ENCODE data around the gene EEF1AKMT3. TPM values are rescaled to one million over a fixed set of nuclear protein-coding genes. Genes with fewer than 3 reads are reported as not detected.

The EEF1AKMT3 gene
- total and polyA plus RNA-seq, 2 of the 4 experiments (the other 2 are of a cell fraction), result 3.2 to 8.1 TPM

DNA sequence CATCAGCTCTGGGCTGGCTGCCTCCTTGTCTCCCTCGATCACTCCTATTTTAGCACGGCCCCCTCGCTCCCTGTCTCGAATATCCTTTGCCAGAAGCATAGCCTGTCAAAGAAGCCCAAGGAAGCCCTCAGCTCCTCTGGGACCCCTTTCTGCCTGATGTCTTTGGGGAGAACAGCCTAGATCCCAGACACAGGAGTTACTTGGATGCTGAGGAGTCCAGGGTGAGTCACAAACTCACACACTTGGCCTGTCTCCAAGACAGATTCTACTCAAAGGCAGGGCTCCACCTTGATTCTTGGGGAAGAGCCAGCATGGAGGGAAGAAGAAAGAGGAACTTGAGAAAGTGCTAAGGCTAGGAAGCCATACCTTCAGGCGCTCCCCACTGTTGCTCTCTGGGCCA, 38.0 kb downstream of the EEF1AKMT3 start:
- Histone ChIP-seq H4K91ac (ENCODE audit: insufficient read depth, low read depth, low read length) (no peak overlapping the region), H2BK5ac (ENCODE audit: low read depth, low read length, poor library complexity, severe bottlenecking) (no peak overlapping the region), H2AK5ac (ENCODE audit: low read depth, low read length) (no peak overlapping the region), H4K5ac (ENCODE audit: low read depth, low read length) (no peak overlapping the region), H4K20me1 (ENCODE audit: insufficient read depth, low read length) (no peaks in the 10 kb centered on the region; the same call in 1 of the 2 replicates), H3K9me3 (ENCODE audit: control insufficient read depth, insufficient read depth, low read length) (no peaks in the 10 kb centered on the region), H3K27me3 (ENCODE audit: control insufficient read depth, insufficient read depth, low read length) (no peaks in the 10 kb centered on the region), H2BK15ac (ENCODE audit: low read depth, low read length) (no peak overlapping the region), H2AFZ (replicated peaks; ENCODE audit: low read length, poor library complexity) (no peak overlapping the region), H3K27ac (ENCODE audit: insufficient read depth, low read length) (no peak overlapping the region), H3K14ac (replicated peaks; ENCODE audit: low read depth, low read length) (no peak overlapping the region), H3K56ac (ENCODE audit: extremely low read depth, insufficient read depth, low read length) (no peak overlapping the region), H3K4me3 (ENCODE audit: insufficient read depth, low read depth, low read length) (no peak overlapping the region), H3K4me2 (ENCODE audit: low read depth, low read length) (no peak overlapping the region), H2AK9ac (replicated peaks; ENCODE audit: low read depth, low read length, poor library complexity) (no peak overlapping the region), H3K18ac (ENCODE audit: low read depth, low read length) (no peak overlapping the region), H3K23ac (ENCODE audit: low read depth, low read length) (no peak overlapping the region), H3K4me1 (ENCODE audit: control insufficient read depth, insufficient read depth, low read length) (peaks cover 3% of the 10 kb centered on the region; the same call in 1 of the 2 replicates), H4K8ac (ENCODE audit: low read depth in 2 of 2, low read length in 2 of 2) (no peak overlapping the region), H3K9me1 (ENCODE audit: insufficient read depth, low read length) (peaks cover 5% of the 10 kb centered on the region), H2BK120ac (ENCODE audit: low read depth, low read length) (no peak overlapping the region), H3K36me3 (ENCODE audit: control insufficient read depth, insufficient read depth, low read length) (peaks cover 43% of the 10 kb centered on the region), H3K9ac (ENCODE audit: low read depth, low read length) (no peak overlapping the region), H3K79me1 (ENCODE audit: low read depth in 1 of 2, low read length in 2 of 2) (no peaks in the 10 kb centered on the region), H2BK20ac (ENCODE audit: low read depth, low read length) (no peak overlapping the region), H3K4ac (ENCODE audit: low read depth, low read length) (no peak overlapping the region)
- no TSS peak for BruUV-seq (replicated peaks)
- ChIA-PET CTCF (no interaction called here), POLR2A (ENCODE audit: unreplicated experiment) (no interaction called here)
- DNase-seq (peak; percentile 73), ATAC-seq (ENCODE audit: low read depth) (no peak)
- in situ Hi-C loops (cut with MboI; ENCODE audit: low sequenced_read_pairs), result no loop called here
- TF ChIP-seq CHD1 (IDR thresholded peaks at IDR 0.05; ENCODE audit: low read depth, low read length) (no peak), MAZ (IDR thresholded peaks at IDR 0.05; ENCODE audit: borderline replicate concordance, low read depth, low read length) (no peak), RCOR1 (IDR thresholded peaks at IDR 0.05; ENCODE audit: insufficient replicate concordance, low read length) (no peak), SMC3 (IDR thresholded peaks at IDR 0.05; ENCODE audit: low read depth, low read length) (no peak)
- dilution Hi-C loops (cut with HindIII; ENCODE audit: low sequenced_read_pairs, unreplicated experiment), result no loop called here
- WGBS, 2 experiments (ENCODE audit: extremely low coverage in 2 of 2, insufficient read length in 1 of 2), result 95% methylated on average over 3 of the region's 5 CpGs; no CpG with 5 or more reads in 1 of the 2 experiments
- intact Hi-C loops (cut with micrococcal nuclease), result no loop called here
